ENCODE data around the gene CAMKK2.

Gene CAMKK2

GRCh38 chr12:121198949-121199348 lies 97.6 kb downstream of the CAMKK2 start:
- DNase-seq, result no peak

- peak in 2 of 51 donors; percentile 6 to 12 for DNase-seq
Measured at GRCh38 chr12:121196902-121197301, 99.6 kb downstream of the CAMKK2 start.

- DNase-seq, result no peak
Measured at GRCh38 chr12:121191151-121191550, 105.4 kb downstream of the CAMKK2 start.

- no peak for DNase-seq
Measured at GRCh38 chr12:121190523-121191031, 105.9 kb downstream of the CAMKK2 start.

GRCh38 chr12:121189619-121190155 lies 106.8 kb downstream of the CAMKK2 start:
- no peak for DNase-seq

GRCh38 chr12:121189131-121189530 lies 107.4 kb downstream of the CAMKK2 start:
- no peak for DNase-seq

GRCh38 chr12:121188227-121188626 lies 108.3 kb downstream of the CAMKK2 start:
- DNase-seq, result no peak
